NCI-H460 (cell line): Measurements from ENCODE around the gene TIMM29. TPM values are rescaled to one million over a fixed set of nuclear protein-coding genes. Genes with fewer than 3 reads are reported as not detected.
"Not testable (repeated sequence)": the region's sequence is repeated elsewhere in the genome, so short reads cannot be mapped to it uniquely, and the experiment has no call there.

Source experiments
- DNase-seq: peaks from one replicate; pipeline ENCODE4 v3.0.0-alpha.2; 2016; ENCODE audit warnings: low read depth; ENCODE audit errors: extremely low read depth
- total RNA-seq: library from RNA; depleted of rRNA; stranded (reverse); fragments of >200 nt; shearing (Covaris generic); gene quantifications from 2 replicates; pipeline ENCODE4 v1.2.3, GENCODE V29; 2014

Gene TIMM29
- total RNA-seq, 1 experiment from 2014 or later: 16.5 TPM

- DNase-seq: peak; percentile 62
Measured at GRCh38 chr19:10936661-10937084, 8.1 kb downstream of the TIMM29 start.

GRCh38 chr19:10941649-10942048 is 13.0 kb downstream of the TIMM29 start:
- not testable (repeated sequence) for DNase-seq

- DNase-seq: not testable (repeated sequence)
Measured at GRCh38 chr19:10943412-10943811, 14.8 kb downstream of the TIMM29 start.

- no peak for DNase-seq
Measured at GRCh38 chr19:10945264-10945663, 16.7 kb downstream of the TIMM29 start.

- DNase-seq: no peak
Measured at GRCh38 chr19:10946958-10947657, 18.5 kb downstream of the TIMM29 start.

- DNase-seq: no peak
Measured at GRCh38 chr19:10952809-10953208, 24.2 kb downstream of the TIMM29 start.

GRCh38 chr19:10959277-10959968 is 30.8 kb downstream of the TIMM29 start:
- DNase-seq: not testable (repeated sequence)

GRCh38 chr19:10960314-10961072 is 31.9 kb downstream of the TIMM29 start, which contains the start of gene SMARCA4:
Gene SMARCA4, plus strand, starts transcription at chr19:10961030. Its CDS starts 23,122 bp downstream, at chr19:10984152.
- DNase-seq: peak; percentile 89

GRCh38 chr19:10961073-10961860 is 32.7 kb downstream of the TIMM29 start:
- no peak for DNase-seq

- DNase-seq: no peak
Measured at GRCh38 chr19:10962863-10963262, 34.3 kb downstream of the TIMM29 start.

- DNase-seq: no peak
Measured at GRCh38 chr19:10963865-10964264, 35.3 kb downstream of the TIMM29 start.

- DNase-seq: no peak
Measured at GRCh38 chr19:10964903-10965302, 36.3 kb downstream of the TIMM29 start.

GRCh38 chr19:10965398-10965797 is 36.8 kb downstream of the TIMM29 start:
- no peak for DNase-seq

GRCh38 chr19:10966809-10967208 is 38.2 kb downstream of the TIMM29 start:
- no peak for DNase-seq

GRCh38 chr19:10968527-10969135 is 40.0 kb downstream of the TIMM29 start:
- no peak for DNase-seq

GRCh38 chr19:10971107-10971726 is 42.6 kb downstream of the TIMM29 start:
- no peak for DNase-seq

GRCh38 chr19:10975374-10976130 is 46.9 kb downstream of the TIMM29 start:
- DNase-seq: no peak

GRCh38 chr19:10976131-10976892 is 47.7 kb downstream of the TIMM29 start:
- no peak for DNase-seq
